GM21717 (cell line): Measurements from ENCODE around the gene PXK.

ENCODE experiments used
- ATAC-seq: cut with Tn5 transposase; IDR thresholded peaks from one replicate; pipeline ENCODE4 v1.9.1; 2021; ENCODE audit warnings: mild to moderate bottlenecking, moderate library complexity; ENCODE audit not compliant: unreplicated experiment

Gene PXK

GRCh38 chr3:58379351-58380073 lies 46.8 kb downstream of the PXK start:
- ATAC-seq: no peak

GRCh38 chr3:58383476-58383875 lies 50.8 kb downstream of the PXK start:
- no peak for ATAC-seq

- no peak for ATAC-seq
These were observed 51.2 kb downstream of the PXK start for GRCh38 chr3:58383904-58384303.

- no peak for ATAC-seq
These were observed 51.8 kb downstream of the PXK start for GRCh38 chr3:58384381-58385090.

- no peak for ATAC-seq
These were observed 54.1 kb downstream of the PXK start for GRCh38 chr3:58386626-58387365.

- ATAC-seq: no peak
These were observed 55.2 kb downstream of the PXK start for GRCh38 chr3:58387650-58388546.

- ATAC-seq: no peak
These were observed 55.9 kb downstream of the PXK start for GRCh38 chr3:58388550-58389091.

GRCh38 chr3:58391156-58391865 lies 58.6 kb downstream of the PXK start:
- ATAC-seq: no peak

GRCh38 chr3:58392181-58392580 lies 59.5 kb downstream of the PXK start:
- no peak for ATAC-seq

- no peak for ATAC-seq
These were observed 61.6 kb downstream of the PXK start for GRCh38 chr3:58394339-58394738.

GRCh38 chr3:58398669-58399333 lies 66.1 kb downstream of the PXK start:
- ATAC-seq: no peak

GRCh38 chr3:58403513-58404109 lies 70.9 kb downstream of the PXK start:
- ATAC-seq: no peak

GRCh38 chr3:58404396-58404795 lies 71.7 kb downstream of the PXK start:
- no peak for ATAC-seq

- ATAC-seq: no peak
These were observed 76.2 kb downstream of the PXK start for GRCh38 chr3:58408906-58409305.

- no peak for ATAC-seq
These were observed 77.0 kb downstream of the PXK start for GRCh38 chr3:58409663-58410062.

GRCh38 chr3:58411036-58411435 lies 78.3 kb downstream of the PXK start:
- no peak for ATAC-seq

- no peak for ATAC-seq
These were observed 79.4 kb downstream of the PXK start for GRCh38 chr3:58411851-58412830.
